ENCODE measurements around the gene DNAL4. TPM values are rescaled to one million over a fixed set of nuclear protein-coding genes. Genes with fewer than 3 reads are reported as not detected.

Gene DNAL4
- polyA plus RNA-seq, 3 donors, result 8.9 to 9.3 (median 9.0) TPM

- DNase-seq, result no peak
- 76% methylated on average over 5 of the region's 5 CpGs for WGBS (ENCODE audit: insufficient coverage)
- TF ChIP-seq CTCF (IDR thresholded peaks at IDR 0.05), result no peak
- Mint-ChIP-seq H3K4me1 (peaks cover 6% of the 10 kb centered on the region), H3K4me3 (no peak overlapping the region), H3K36me3 (no peaks in the 10 kb centered on the region), H3K27ac (no peak overlapping the region), H3K27me3 (ENCODE audit: low read depth in 3 of 3) (peaks cover 23 to 47% (median 24%) of the 10 kb centered on the region in 3 donors), H3K9me3 (peaks cover 0 to 16% (median 11%) of the 10 kb centered on the region in 7 donors)
- no peak overlapping the region for H3K27ac ChIP-seq (ENCODE audit: low read depth in 1 of 2, low read length in 2 of 2)
- no peak overlapping the region for H3K9ac ChIP-seq (ENCODE audit: insufficient read depth, low read length, poor library complexity, severe bottlenecking)
- H3K4me3 ChIP-seq (replicated peaks in 1 of 3; ENCODE audit: low read depth in 2 of 3, low read length in 3 of 3), result no peak overlapping the region
- no peaks in the 10 kb centered on the region for H4K20me1 ChIP-seq (ENCODE audit: insufficient read depth, low read length)
- no peaks in the 10 kb centered on the region for H3K36me3 ChIP-seq (replicated peaks in 1 of 2; ENCODE audit: control insufficient read depth in 1 of 2, insufficient read depth in 2 of 2, low read length in 2 of 2)
- H3K4me2 ChIP-seq (replicated peaks; ENCODE audit: extremely low read depth, low read length, poor library complexity, severe bottlenecking), result no peak overlapping the region
- intact Hi-C loops (cut with micrococcal nuclease), result no loop called here
- H3K27me3 ChIP-seq (ENCODE audit: control insufficient read depth in 2 of 2, insufficient read depth in 2 of 2, low read length in 2 of 2), result peaks cover 8 to 17% of the 10 kb centered on the region in 2 donors
- peaks cover 2% of the 10 kb centered on the region for H3K79me2 ChIP-seq (ENCODE audit: insufficient read depth, low read length)
- peaks cover 7 to 8% of the 10 kb centered on the region in 2 donors for H3K9me3 ChIP-seq (replicated peaks in 1 of 2; ENCODE audit: control insufficient read depth in 1 of 2, insufficient read depth in 1 of 2, low read length in 2 of 2)
- H2AFZ ChIP-seq (ENCODE audit: insufficient read depth, low read depth, low read length, poor library complexity, severe bottlenecking), result no peak overlapping the region
- H3K4me1 ChIP-seq (ENCODE audit: control insufficient read depth in 1 of 2, insufficient read depth in 2 of 2, low read length in 2 of 2), result peaks cover 6 to 8% of the 10 kb centered on the region in 2 donors
Measured at GRCh38 chr22:38798496-38798895, 4.6 kb upstream of the DNAL4 start.

- intact Hi-C loops (cut with micrococcal nuclease), result no loop called here
- peak overlapping the region; percentile 21 to 25 for H3K4me3 Mint-ChIP-seq
- H3K36me3 Mint-ChIP-seq, result no peaks in the 10 kb centered on the region
- Histone ChIP-seq H3K4me3 (replicated peaks in 1 of 3; ENCODE audit: low read depth in 2 of 3, low read length in 3 of 3) (no peak overlapping the region), H3K4me2 (replicated peaks; ENCODE audit: extremely low read depth, low read length, poor library complexity, severe bottlenecking) (no peak overlapping the region), H3K79me2 (ENCODE audit: insufficient read depth, low read length) (peaks cover 6% of the 10 kb centered on the region), H2AFZ (ENCODE audit: insufficient read depth, low read depth, low read length, poor library complexity, severe bottlenecking) (no peak overlapping the region), H3K9ac (ENCODE audit: insufficient read depth, low read length, poor library complexity, severe bottlenecking) (no peak overlapping the region), H3K27ac (ENCODE audit: low read depth in 1 of 2, low read length in 2 of 2) (no peak overlapping the region), H3K9me3 (replicated peaks in 1 of 2; ENCODE audit: control insufficient read depth in 1 of 2, insufficient read depth in 1 of 2, low read length in 2 of 2) (peaks cover 7 to 8% of the 10 kb centered on the region in 2 donors), H3K4me1 (ENCODE audit: control insufficient read depth in 1 of 2, insufficient read depth in 2 of 2, low read length in 2 of 2) (peaks cover 13 to 14% of the 10 kb centered on the region in 2 donors), H4K20me1 (ENCODE audit: insufficient read depth, low read length) (no peaks in the 10 kb centered on the region), H3K27me3 (ENCODE audit: control insufficient read depth in 2 of 2, insufficient read depth in 2 of 2, low read length in 2 of 2) (peaks cover 7 to 15% of the 10 kb centered on the region in 2 donors), H3K36me3 (replicated peaks in 1 of 2; ENCODE audit: control insufficient read depth in 1 of 2, insufficient read depth in 2 of 2, low read length in 2 of 2) (no peaks in the 10 kb centered on the region)
- peak overlapping the region in 1 of 7 donors; percentile 57 for H3K27ac Mint-ChIP-seq
- H3K4me1 Mint-ChIP-seq, result peaks cover 13% of the 10 kb centered on the region
- DNase-seq, result no peak
- H3K27me3 Mint-ChIP-seq (ENCODE audit: low read depth in 3 of 3), result peaks cover 14 to 34% (median 16%) of the 10 kb centered on the region in 3 donors
- no peak for TF ChIP-seq CTCF (IDR thresholded peaks at IDR 0.05)
- 94% methylated on average over 10 of the region's 12 CpGs for WGBS (ENCODE audit: insufficient coverage)
- peaks cover 0 to 16% (median 11%) of the 10 kb centered on the region in 7 donors for H3K9me3 Mint-ChIP-seq
Measured at GRCh38 chr22:38796262-38796957, 2.5 kb upstream of the DNAL4 start.
